Measurements from ENCODE around the gene CD248. TPM values are rescaled to one million over a fixed set of nuclear protein-coding genes. Genes with fewer than 3 reads are reported as not detected.

CD248 gene
- total RNA-seq, 1 experiment from 2014 or later = 2.6 TPM

DNA sequence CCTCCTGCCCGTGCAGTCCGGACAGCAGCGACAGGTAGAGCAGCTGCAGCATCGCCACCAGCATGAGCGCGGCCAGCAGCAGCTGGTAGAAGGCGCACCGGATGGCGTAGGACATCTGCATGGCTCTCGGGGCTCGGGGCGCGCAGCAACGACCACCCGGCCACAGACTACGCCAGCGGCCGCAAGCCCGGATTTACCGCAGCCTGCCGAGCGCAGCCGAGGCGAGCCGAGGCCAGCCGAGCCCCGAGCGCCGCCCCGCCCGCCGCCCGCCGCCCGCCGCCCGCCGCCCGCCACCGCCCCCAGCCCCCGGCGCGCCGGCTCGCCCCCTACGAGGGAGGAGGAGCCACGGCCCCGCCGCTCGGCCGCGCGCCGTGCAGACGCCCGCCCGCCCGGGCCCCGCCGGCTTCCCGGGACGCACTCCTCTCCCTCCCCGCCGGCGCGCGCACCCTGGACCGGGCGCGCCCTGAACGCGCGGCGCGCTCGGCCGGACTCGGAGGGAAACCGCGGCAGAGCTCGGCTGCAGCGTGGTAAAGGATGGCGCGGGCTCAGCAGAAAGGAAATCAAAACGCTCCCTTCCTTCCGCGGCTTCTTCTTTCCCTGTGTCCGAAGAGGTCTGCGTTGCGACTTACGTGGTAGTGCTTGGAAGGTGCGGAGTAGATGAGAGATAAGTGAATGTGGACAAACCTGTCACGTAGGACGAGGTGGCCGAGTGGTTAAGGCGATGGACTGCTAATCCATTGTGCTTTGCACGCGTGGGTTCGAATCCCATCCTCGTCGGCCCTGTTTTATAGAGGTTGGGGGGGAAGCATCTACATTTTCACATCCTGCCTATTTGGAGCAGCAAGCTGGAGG is 30.8 kb upstream of the CD248 start, which contains the start of gene B4GAT1 (continued):
- TF ChIP-seq, protein P1, sequence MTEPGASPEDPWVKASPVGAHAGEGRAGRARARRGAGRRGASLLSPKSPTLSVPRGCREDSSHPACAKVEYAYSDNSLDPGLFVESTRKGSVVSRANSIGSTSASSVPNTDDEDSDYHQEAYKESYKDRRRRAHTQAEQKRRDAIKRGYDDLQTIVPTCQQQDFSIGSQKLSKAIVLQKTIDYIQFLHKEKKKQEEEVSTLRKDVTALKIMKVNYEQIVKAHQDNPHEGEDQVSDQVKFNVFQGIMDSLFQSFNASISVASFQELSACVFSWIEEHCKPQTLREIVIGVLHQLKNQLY (CRISPR knock-in tag; IDR thresholded peaks at IDR 0.05) = 0 out of 2 replicates have a peak, but pooled peaks have one; percentile 63
- TF ChIP-seq FOXK1 (CRISPR knock-in tag; IDR thresholded peaks at IDR 0.05) = peak; percentile 55; the same call in 1 of the 2 replicates
- 0 out of 2 replicates have a peak, but pooled peaks have one; percentile 16 for TF ChIP-seq TP53 (CRISPR knock-in tag; IDR thresholded peaks at IDR 0.05)

GRCh38 chr11:66346476-66347424 is 29.9 kb upstream of the CD248 start:
- POLR2A ChIA-PET = interaction anchor here (0.6 kb wide), 1 partner anchor 10 kb away, joined by 3 read pairs; no protein-coding TSS in a partner anchor
- TF ChIP-seq ETV6 (CRISPR knock-in tag; IDR thresholded peaks at IDR 0.05) (0 out of 2 replicates have a peak, but pooled peaks have one; percentile 8), ATF2 (CRISPR knock-in tag; IDR thresholded peaks at IDR 0.05; ENCODE audit: borderline replicate concordance, low read depth) (no peak), ZNF263 (CRISPR knock-in tag; IDR thresholded peaks at IDR 0.05; ENCODE audit: low read depth) (no peak), FOXP4 (CRISPR knock-in tag; IDR thresholded peaks at IDR 0.05) (no peak), RELA (CRISPR knock-in tag; IDR thresholded peaks at IDR 0.05; ENCODE audit: borderline replicate concordance) (no peak), EMX1 (CRISPR knock-in tag; IDR thresholded peaks at IDR 0.05) (no peak), ZNF512 (CRISPR knock-in tag; IDR thresholded peaks at IDR 0.05; ENCODE audit: borderline replicate concordance) (no peak), NFATC4 (CRISPR knock-in tag; IDR thresholded peaks at IDR 0.05) (no peak), FOXP1 (CRISPR knock-in tag; IDR thresholded peaks at IDR 0.05; ENCODE audit: borderline replicate concordance) (no peak), ATF6 (CRISPR knock-in tag; IDR thresholded peaks at IDR 0.05) (no peak), ESRRA (CRISPR knock-in tag; IDR thresholded peaks at IDR 0.05; ENCODE audit: borderline replicate concordance) (no peak), KAT7 (CRISPR knock-in tag; IDR thresholded peaks at IDR 0.05; ENCODE audit: borderline replicate concordance) (no peak), TEAD4 (CRISPR knock-in tag; IDR thresholded peaks at IDR 0.05) (no peak), ZNF423 (CRISPR knock-in tag; IDR thresholded peaks at IDR 0.05) (no peak), NFYB (CRISPR knock-in tag; conservative IDR thresholded peaks at IDR 0.05; ENCODE audit: low read depth) (no peak), ELF4 (CRISPR knock-in tag; IDR thresholded peaks at IDR 0.05; ENCODE audit: low read depth) (no peak), ZNF138 (CRISPR knock-in tag; conservative IDR thresholded peaks at IDR 0.05) (no peak), OVOL2 (CRISPR knock-in tag; IDR thresholded peaks at IDR 0.05; ENCODE audit: borderline replicate concordance) (no peak), GABPB1 (CRISPR knock-in tag; IDR thresholded peaks at IDR 0.05) (no peak)
- TF ChIP-seq, protein P2, sequence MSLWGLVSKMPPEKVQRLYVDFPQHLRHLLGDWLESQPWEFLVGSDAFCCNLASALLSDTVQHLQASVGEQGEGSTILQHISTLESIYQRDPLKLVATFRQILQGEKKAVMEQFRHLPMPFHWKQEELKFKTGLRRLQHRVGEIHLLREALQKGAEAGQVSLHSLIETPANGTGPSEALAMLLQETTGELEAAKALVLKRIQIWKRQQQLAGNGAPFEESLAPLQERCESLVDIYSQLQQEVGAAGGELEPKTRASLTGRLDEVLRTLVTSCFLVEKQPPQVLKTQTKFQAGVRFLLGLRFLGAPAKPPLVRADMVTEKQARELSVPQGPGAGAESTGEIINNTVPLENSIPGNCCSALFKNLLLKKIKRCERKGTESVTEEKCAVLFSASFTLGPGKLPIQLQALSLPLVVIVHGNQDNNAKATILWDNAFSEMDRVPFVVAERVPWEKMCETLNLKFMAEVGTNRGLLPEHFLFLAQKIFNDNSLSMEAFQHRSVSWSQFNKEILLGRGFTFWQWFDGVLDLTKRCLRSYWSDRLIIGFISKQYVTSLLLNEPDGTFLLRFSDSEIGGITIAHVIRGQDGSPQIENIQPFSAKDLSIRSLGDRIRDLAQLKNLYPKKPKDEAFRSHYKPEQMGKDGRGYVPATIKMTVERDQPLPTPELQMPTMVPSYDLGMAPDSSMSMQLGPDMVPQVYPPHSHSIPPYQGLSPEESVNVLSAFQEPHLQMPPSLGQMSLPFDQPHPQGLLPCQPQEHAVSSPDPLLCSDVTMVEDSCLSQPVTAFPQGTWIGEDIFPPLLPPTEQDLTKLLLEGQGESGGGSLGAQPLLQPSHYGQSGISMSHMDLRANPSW (CRISPR knock-in tag; conservative IDR thresholded peaks at IDR 0.05; ENCODE audit: low read depth) = no peak

More at GRCh38 chr11:66346476-66347424, 29.9 kb upstream of the CD248 start:
- CTCF ChIA-PET = interaction anchor here (1.2 to 3.2 kb wide), 6 partner anchors 14 to 92 kb away, joined by 3 to 35 read pairs (median 6); partner anchors contain the start of gene MRPL11
- ATAC-seq = no peak
- H3K36me3 Mint-ChIP-seq = peaks cover 8% of the 10 kb centered on the region
- H3K27me3 Mint-ChIP-seq (ENCODE audit: low read depth) = peaks cover 6% of the 10 kb centered on the region; the same call in 1 of the 2 replicates
- no peaks in the 10 kb centered on the region for H3K9me3 Mint-ChIP-seq
- H3K4me1 Mint-ChIP-seq = peaks cover 26% of the 10 kb centered on the region
- no peak overlapping the region for H3K27ac Mint-ChIP-seq
- H3K4me3 Mint-ChIP-seq = peak overlapping the region; percentile 96
- DNase-seq (ENCODE audit: low spot score) = no peak
